HepG2 (cell line): Measurements from ENCODE around the gene ISOC2. TPM values are rescaled to one million over a fixed set of nuclear protein-coding genes. Genes with fewer than 3 reads are reported as not detected.

Source experiments
- ASH2L ChIP-seq: fragments of 300-600, 200-600 bp; sonication (generic); IDR thresholded peaks from 2 replicates; pipeline ENCODE4 v1.7.0; 2017; ENCODE audit warnings: low read depth, mild to moderate bottlenecking, moderate library complexity, mixed read lengths, low read length; ENCODE audit not compliant: insufficient read length
- CBX2 ChIP-seq, 2 experiments: fragments of 200-600 bp in 1 of 2; sonication (generic); formaldehyde crosslinking in 1 of 2; IDR thresholded peaks; 2 replicates each; pipeline versions ENCODE4 v1.7.0 to v1.8.1; 2018 to 2022; ENCODE audit warnings: low read depth in 2 of 2, low read length in 1 of 2, mild to moderate bottlenecking in 1 of 2, missing genetic modification reagents in 1 of 2
- CREB3 ChIP-seq: sonication (generic); formaldehyde crosslinking; IDR thresholded peaks from 2 replicates; pipeline ENCODE4 v1.5.0; 2020; ENCODE audit warnings: missing genetic modification reagents
- ELF4 ChIP-seq: sonication (generic); formaldehyde crosslinking; IDR thresholded peaks from 2 replicates; pipeline ENCODE4 v1.5.0; 2020; ENCODE audit warnings: missing genetic modification reagents, mild to moderate bottlenecking, moderate library complexity, borderline replicate concordance
- ETV6 ChIP-seq: sonication (generic); formaldehyde crosslinking; conservative IDR thresholded peaks from 2 replicates; pipeline ENCODE4 v1.4.0; 2020; ENCODE audit warnings: missing genetic modification reagents
- FIP1L1 ChIP-seq: fragments of 200-400 bp; formaldehyde crosslinking; IDR thresholded peaks from 2 replicates; pipeline ENCODE4 v1.6.1; 2018; ENCODE audit warnings: low read depth, mild to moderate bottlenecking, low read length, moderate library complexity, borderline replicate concordance; ENCODE audit not compliant: insufficient read depth
- GATAD1 ChIP-seq: IDR thresholded peaks from 2 replicates; pipeline ENCODE4 v1.6.1; 2016; ENCODE audit warnings: missing genetic modification reagents, missing compliant biosample characterization
- KLF11 ChIP-seq: IDR thresholded peaks from 2 replicates; pipeline ENCODE4 v1.6.1; 2016; ENCODE audit warnings: missing compliant biosample characterization
- KLF9 ChIP-seq: IDR thresholded peaks from 2 replicates; pipeline ENCODE4 v1.6.1; 2016; ENCODE audit warnings: low read depth
- NFKBIZ ChIP-seq: IDR thresholded peaks from 2 replicates; pipeline ENCODE4 v1.6.1; 2018; ENCODE audit warnings: missing genetic modification reagents, missing compliant biosample characterization
- NR2C2 ChIP-seq: sonication (generic); formaldehyde crosslinking; IDR thresholded peaks from 2 replicates; pipeline ENCODE4 v1.4.0; 2020; ENCODE audit warnings: missing genetic modification reagents, mild to moderate bottlenecking, moderate library complexity, borderline replicate concordance
- SKIL ChIP-seq: sonication (generic); formaldehyde crosslinking; IDR thresholded peaks from 2 replicates; pipeline ENCODE4 v1.8.0; 2022; ENCODE audit warnings: missing genetic modification reagents, mild to moderate bottlenecking, moderate library complexity, borderline replicate concordance
- SOX5 ChIP-seq: IDR thresholded peaks from 2 replicates; pipeline ENCODE4 v1.6.1; 2016; ENCODE audit warnings: borderline replicate concordance
- SP4 ChIP-seq: sonication (generic); formaldehyde crosslinking; IDR thresholded peaks from 2 replicates; pipeline ENCODE4 v1.8.1; 2023; ENCODE audit warnings: mild to moderate bottlenecking, missing genetic modification reagents
- ZNF281 ChIP-seq: sonication (generic); formaldehyde crosslinking; IDR thresholded peaks from 2 replicates; pipeline ENCODE4 v1.4.0; 2020; ENCODE audit warnings: missing genetic modification reagents, borderline replicate concordance
- ZNF333 ChIP-seq: sonication (generic); formaldehyde crosslinking; IDR thresholded peaks from 2 replicates; pipeline ENCODE4 v1.4.0; 2020; ENCODE audit warnings: mild to moderate bottlenecking, missing genetic modification reagents, borderline replicate concordance
- ZNF589 ChIP-seq: sonication (generic); formaldehyde crosslinking; conservative IDR thresholded peaks from 2 replicates; pipeline ENCODE4 v1.8.0; 2022; ENCODE audit warnings: mild to moderate bottlenecking, moderate library complexity, missing genetic modification reagents
- ZNF644 ChIP-seq: IDR thresholded peaks from 2 replicates; pipeline ENCODE4 v1.6.1; 2016; ENCODE audit warnings: low read depth
- ZNF775 ChIP-seq: sonication (generic); formaldehyde crosslinking; IDR thresholded peaks from 2 replicates; pipeline ENCODE4 v1.4.0; 2020; ENCODE audit warnings: missing genetic modification reagents, mild to moderate bottlenecking, moderate library complexity, borderline replicate concordance
- polyA plus RNA-seq, 8 experiments: library from polyadenylated mRNA; depleted of rRNA in 3 of 8; stranded (reverse) in 7 of 8; unstranded in 1 of 8; fragments of >200 nt; fragmentation: Illumina TruSeq in 4 of 8; extraction: Trizol in 4 of 8; gene quantifications; 2 replicates each; pipeline versions ENCODE4 v1.2.1 to v1.2.3, GENCODE V29; 2011 to 2016; ENCODE audit warnings: low read depth in 4 of 8, missing spikeins in 1 of 8, mixed read lengths in 1 of 8; ENCODE audit not compliant: insufficient read depth in 1 of 8
- total RNA-seq, 5 experiments: library from RNA; depleted of rRNA; stranded (reverse); fragments of >200 nt; fragmentation: Illumina TruSeq; extraction: Trizol; gene quantifications; 2 replicates each; pipeline ENCODE4 v1.2.3, GENCODE V29; 2016; ENCODE audit warnings: low read depth in 1 of 5
- TF ChIP-seq, protein P1 (sequence below): sonication (generic); formaldehyde crosslinking; IDR thresholded peaks from 2 replicates; pipeline ENCODE4 v1.5.1; 2020; ENCODE audit warnings: mild to moderate bottlenecking, missing genetic modification reagents, moderate library complexity

ISOC2 gene
- total and polyA plus RNA-seq, 2 of the 13 experiments (the other 11 are each of a cell fraction or from before 2014, with no cell fraction given) = 76.8 to 105 TPM

DNA sequence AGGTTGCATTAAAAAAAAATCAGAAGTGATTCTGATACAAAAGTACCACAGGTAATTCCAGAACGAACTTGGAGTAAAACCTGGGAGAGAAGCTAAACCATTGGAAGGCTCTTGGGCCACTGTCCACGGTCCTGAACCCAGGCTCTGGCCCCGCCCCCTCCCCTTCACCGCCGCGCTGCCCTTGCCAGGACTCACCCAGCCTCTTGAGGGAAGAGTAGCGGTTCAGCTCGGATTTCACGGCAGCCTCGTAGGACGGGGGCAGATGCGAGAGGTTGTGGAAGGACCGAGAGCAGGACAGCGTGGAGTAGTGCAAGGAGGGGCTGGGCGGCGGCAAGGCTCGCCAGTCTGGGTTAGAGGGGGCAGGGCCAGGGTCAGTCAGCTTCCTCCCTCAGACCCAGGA lies 24.0 kb downstream of the ISOC2 start (continued):
- TF ChIP-seq, protein P1, sequence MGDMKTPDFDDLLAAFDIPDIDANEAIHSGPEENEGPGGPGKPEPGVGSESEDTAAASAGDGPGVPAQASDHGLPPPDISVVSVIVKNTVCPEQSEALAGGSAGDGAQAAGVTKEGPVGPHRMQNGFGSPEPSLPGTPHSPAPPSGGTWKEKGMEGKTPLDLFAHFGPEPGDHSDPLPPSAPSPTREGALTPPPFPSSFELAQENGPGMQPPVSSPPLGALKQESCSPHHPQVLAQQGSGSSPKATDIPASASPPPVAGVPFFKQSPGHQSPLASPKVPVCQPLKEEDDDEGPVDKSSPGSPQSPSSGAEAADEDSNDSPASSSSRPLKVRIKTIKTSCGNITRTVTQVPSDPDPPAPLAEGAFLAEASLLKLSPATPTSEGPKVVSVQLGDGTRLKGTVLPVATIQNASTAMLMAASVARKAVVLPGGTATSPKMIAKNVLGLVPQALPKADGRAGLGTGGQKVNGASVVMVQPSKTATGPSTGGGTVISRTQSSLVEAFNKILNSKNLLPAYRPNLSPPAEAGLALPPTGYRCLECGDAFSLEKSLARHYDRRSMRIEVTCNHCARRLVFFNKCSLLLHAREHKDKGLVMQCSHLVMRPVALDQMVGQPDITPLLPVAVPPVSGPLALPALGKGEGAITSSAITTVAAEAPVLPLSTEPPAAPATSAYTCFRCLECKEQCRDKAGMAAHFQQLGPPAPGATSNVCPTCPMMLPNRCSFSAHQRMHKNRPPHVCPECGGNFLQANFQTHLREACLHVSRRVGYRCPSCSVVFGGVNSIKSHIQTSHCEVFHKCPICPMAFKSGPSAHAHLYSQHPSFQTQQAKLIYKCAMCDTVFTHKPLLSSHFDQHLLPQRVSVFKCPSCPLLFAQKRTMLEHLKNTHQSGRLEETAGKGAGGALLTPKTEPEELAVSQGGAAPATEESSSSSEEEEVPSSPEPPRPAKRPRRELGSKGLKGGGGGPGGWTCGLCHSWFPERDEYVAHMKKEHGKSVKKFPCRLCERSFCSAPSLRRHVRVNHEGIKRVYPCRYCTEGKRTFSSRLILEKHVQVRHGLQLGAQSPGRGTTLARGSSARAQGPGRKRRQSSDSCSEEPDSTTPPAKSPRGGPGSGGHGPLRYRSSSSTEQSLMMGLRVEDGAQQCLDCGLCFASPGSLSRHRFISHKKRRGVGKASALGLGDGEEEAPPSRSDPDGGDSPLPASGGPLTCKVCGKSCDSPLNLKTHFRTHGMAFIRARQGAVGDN (CRISPR knock-in tag) = peak; percentile 54; the same call in 1 of the 2 replicates
- TF ChIP-seq GATAD1 (CRISPR knock-in tag) (peak; percentile 52; the same call in 1 of the 2 replicates), KLF11 (CRISPR knock-in tag) (peak; percentile 96; the same call in 1 of the 2 replicates), NR2C2 (no peak), ETV6 (0 out of 2 replicates have a peak, but pooled peaks have one; percentile 53), ZNF281 (CRISPR knock-in tag) (peak; percentile 52; the same call in 1 of the 2 replicates), SP4 (peak; percentile 37; the same call in 1 of the 2 replicates), FIP1L1 (no peak), CBX2 (IDR thresholded peaks at IDR 0.05; ENCODE audit: low read depth, low read length) (no peak), CBX2 (CRISPR knock-in tag; IDR thresholded peaks at IDR 0.05; ENCODE audit: low read depth) (no peak), SKIL (no peak), SOX5 (CRISPR knock-in tag) (no peak), ELF4 (CRISPR knock-in tag) (no peak), ASH2L (no peak), ZNF333 (CRISPR knock-in tag) (no peak), KLF9 (CRISPR knock-in tag) (0 out of 2 replicates have a peak, but pooled peaks have one; percentile 44), ZNF775 (no peak), ZNF644 (CRISPR knock-in tag) (peak; percentile 78), ZNF589 (CRISPR knock-in tag) (peak; percentile 80), NFKBIZ (peak; percentile 77; the same call in 1 of the 2 replicates), CREB3 (CRISPR knock-in tag) (0 out of 2 replicates have a peak, but pooled peaks have one; percentile 47)
